Measurements from ENCODE around the gene CEMIP.

The CEMIP gene

DNA sequence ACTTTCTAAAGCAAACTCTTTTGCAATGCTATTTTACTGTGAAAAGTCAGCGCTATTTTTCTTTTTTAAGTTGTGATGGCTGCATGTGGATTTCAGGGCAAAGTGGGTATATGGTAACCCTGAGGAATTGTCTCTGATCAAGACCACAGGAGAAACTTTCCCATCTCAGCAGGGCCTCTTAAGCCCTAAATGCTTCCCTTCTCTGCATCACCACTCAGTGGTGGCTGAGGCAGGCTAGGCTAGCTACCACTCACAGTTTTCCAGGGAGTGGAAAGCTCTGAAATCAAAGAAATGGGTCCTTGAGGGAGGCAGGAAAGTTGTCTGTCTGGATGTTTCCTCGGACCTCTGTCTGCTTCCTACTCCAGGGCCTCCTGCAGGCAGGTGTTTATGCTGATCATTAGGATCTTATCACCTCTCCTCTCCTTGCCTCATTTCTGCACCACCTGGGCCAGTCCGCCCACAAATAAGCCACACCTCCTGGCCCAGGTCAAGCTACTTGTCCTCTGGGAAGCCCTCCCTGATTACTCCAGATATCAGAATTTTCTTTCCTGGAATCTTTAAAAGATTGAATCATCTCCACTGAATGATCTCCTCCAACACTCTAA, 37.0 kb downstream of the CEMIP start:
- TF ChIP-seq, protein P1, sequence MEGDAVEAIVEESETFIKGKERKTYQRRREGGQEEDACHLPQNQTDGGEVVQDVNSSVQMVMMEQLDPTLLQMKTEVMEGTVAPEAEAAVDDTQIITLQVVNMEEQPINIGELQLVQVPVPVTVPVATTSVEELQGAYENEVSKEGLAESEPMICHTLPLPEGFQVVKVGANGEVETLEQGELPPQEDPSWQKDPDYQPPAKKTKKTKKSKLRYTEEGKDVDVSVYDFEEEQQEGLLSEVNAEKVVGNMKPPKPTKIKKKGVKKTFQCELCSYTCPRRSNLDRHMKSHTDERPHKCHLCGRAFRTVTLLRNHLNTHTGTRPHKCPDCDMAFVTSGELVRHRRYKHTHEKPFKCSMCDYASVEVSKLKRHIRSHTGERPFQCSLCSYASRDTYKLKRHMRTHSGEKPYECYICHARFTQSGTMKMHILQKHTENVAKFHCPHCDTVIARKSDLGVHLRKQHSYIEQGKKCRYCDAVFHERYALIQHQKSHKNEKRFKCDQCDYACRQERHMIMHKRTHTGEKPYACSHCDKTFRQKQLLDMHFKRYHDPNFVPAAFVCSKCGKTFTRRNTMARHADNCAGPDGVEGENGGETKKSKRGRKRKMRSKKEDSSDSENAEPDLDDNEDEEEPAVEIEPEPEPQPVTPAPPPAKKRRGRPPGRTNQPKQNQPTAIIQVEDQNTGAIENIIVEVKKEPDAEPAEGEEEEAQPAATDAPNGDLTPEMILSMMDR (IDR thresholded peaks at IDR 0.05), result no peak
- H3K4me3 ChIP-seq, result no peak overlapping the region
- peak overlapping the region in 1 of 2 donors; percentile 13 for H3K27ac ChIP-seq
- no peaks in the 10 kb centered on the region for H3K9me3 ChIP-seq
- intact Hi-C loops (cut with DNase I; ENCODE audit: low total_unique reads), result no loop called here
- no peak for DNase-seq
- no peaks in the 10 kb centered on the region for H3K27me3 ChIP-seq
- H3K36me3 ChIP-seq, result no peaks in the 10 kb centered on the region
- peaks cover 0 to 50% (median 13%) of the 10 kb centered on the region in 4 donors for H3K4me1 ChIP-seq

DNA sequence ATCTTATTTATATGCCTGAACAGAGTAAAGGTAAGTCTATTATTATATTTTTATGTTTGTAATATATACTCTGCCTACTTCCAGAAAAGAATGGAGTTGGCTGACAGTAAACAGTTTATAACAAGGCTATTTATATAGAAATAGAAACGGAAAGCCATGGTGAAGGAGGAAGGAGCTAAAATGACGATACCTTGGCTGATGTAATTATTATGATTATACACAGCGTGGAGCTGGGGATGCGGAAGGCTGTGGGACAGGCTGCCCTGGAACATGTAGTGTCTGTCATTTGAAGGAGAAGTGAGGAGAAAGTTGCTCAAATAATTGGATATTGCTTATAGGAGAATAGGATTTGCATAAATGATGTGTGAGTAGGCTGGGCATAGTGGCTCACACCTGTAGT, 37.8 kb downstream of the CEMIP start:
- Histone ChIP-seq H3K9me3 (no peaks in the 10 kb centered on the region), H3K27ac (no peak overlapping the region)

GRCh38 chr15:80817901-80818300, 38.7 kb downstream of the CEMIP start:
- Histone ChIP-seq H3K36me3 (no peaks in the 10 kb centered on the region), H3K9me3 (no peaks in the 10 kb centered on the region), H3K4me1 (peaks cover 0 to 50% (median 13%) of the 10 kb centered on the region in 4 donors), H3K27me3 (no peaks in the 10 kb centered on the region), H3K4me3 (no peak overlapping the region), H3K27ac (no peak overlapping the region)
- DNase-seq, result no peak
- intact Hi-C loops (cut with DNase I; ENCODE audit: low total_unique reads), result no loop called here
- TF ChIP-seq, protein P1 (IDR thresholded peaks at IDR 0.05), result no peak

More for the DNA sequence above, 37.8 kb downstream of the CEMIP start:
- DNase-seq, result no peak
- intact Hi-C loops (cut with DNase I; ENCODE audit: low total_unique reads), result no loop called here
- no peaks in the 10 kb centered on the region for H3K27me3 ChIP-seq
- TF ChIP-seq, protein P1 (IDR thresholded peaks at IDR 0.05), result no peak
- H3K4me1 ChIP-seq, result peaks cover 0 to 50% (median 13%) of the 10 kb centered on the region in 4 donors
- H3K4me3 ChIP-seq, result no peak overlapping the region
- H3K36me3 ChIP-seq, result no peaks in the 10 kb centered on the region

GRCh38 chr15:80819001-80819400, 39.8 kb downstream of the CEMIP start:
- intact Hi-C loops (cut with DNase I; ENCODE audit: low total_unique reads), result no loop called here
- H3K9me3 ChIP-seq, result no peaks in the 10 kb centered on the region
- DNase-seq, result no peak
- TF ChIP-seq, protein P1 (IDR thresholded peaks at IDR 0.05), result no peak
- peaks cover 0 to 50% (median 13%) of the 10 kb centered on the region in 4 donors for H3K4me1 ChIP-seq
- no peak overlapping the region for H3K4me3 ChIP-seq
- no peaks in the 10 kb centered on the region for H3K27me3 ChIP-seq
- peak overlapping the region; percentile 66 for H3K27ac ChIP-seq
- no peaks in the 10 kb centered on the region for H3K36me3 ChIP-seq

GRCh38 chr15:80820092-80820491, 40.9 kb downstream of the CEMIP start:
- H3K36me3 ChIP-seq, result no peaks in the 10 kb centered on the region
- DNase-seq, result no peak
- peak overlapping the region; percentile 66 for H3K27ac ChIP-seq
- no peaks in the 10 kb centered on the region for H3K9me3 ChIP-seq
- no peak overlapping the region for H3K4me3 ChIP-seq
- TF ChIP-seq, protein P1 (IDR thresholded peaks at IDR 0.05), result peak in 1 of 2 experiments; percentile 16
- peaks cover 0 to 48% (median 13%) of the 10 kb centered on the region in 4 donors for H3K4me1 ChIP-seq
- intact Hi-C loops (cut with DNase I; ENCODE audit: low total_unique reads), result no loop called here
- H3K27me3 ChIP-seq, result no peaks in the 10 kb centered on the region

All from tibial artery (tissue), 4 donors.